Cardiac fibroblast (primary cell): ENCODE measurements around the gene HMCN2.
"Not testable (repeated sequence)": the region's sequence is repeated elsewhere in the genome, so short reads cannot be mapped to it uniquely, and the experiment has no call there.

Source experiments
- DNase-seq, 2 donors: peaks; one replicate each; pipeline versions ENCODE4 v3.0.0 to v3.0.0-alpha.2; 2010; ENCODE audit warnings: low read depth in 2 of 2
- H3K4me3 ChIP-seq, 2 donors: replicated peaks in 1 of 2; 1 replicate in 1 of 2; 2 replicates in 1 of 2; pipeline ENCODE4 v1.5.1; 2011; ENCODE audit warnings: low read depth in 2 of 2, low read length in 2 of 2, mild to moderate bottlenecking in 2 of 2, moderate library complexity in 1 of 2
- CTCF ChIP-seq: IDR thresholded peaks from one replicate; pipeline ENCODE4 v1.5.1; 2011; ENCODE audit warnings: low read depth, mild to moderate bottlenecking, low read length, inconsistent platforms

The HMCN2 gene

DNA sequence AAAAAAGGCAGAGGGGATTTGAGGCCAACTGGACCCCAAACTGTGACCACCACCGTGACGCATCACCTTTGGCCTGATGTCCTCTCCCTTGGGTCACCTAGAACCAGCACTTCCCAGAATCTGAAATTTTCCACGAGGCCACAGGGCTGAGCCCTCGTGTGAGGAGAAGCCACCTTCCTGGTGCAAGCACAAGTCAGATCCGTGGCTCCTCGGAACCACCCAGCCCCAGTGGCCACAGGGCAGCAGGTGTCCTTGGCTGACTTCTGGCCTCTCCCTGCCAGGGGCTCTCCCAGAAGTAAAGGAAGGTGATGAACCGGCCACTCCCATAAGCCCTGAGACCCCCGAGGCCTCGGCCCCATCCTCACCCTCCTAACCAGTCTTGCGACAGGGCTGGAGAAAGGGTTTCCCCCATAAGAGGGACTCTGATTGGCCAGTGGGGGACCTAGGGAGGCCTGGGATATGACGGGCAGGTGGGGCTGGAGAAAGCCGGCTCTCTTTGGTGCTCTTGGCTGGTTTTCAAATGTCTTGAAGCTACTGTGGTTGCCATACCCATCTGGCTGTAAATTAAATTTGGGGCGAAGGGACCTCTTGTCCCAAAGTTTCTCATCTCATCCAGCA lies 20.9 kb upstream of the HMCN2 start:
- no peak overlapping the region for H3K4me3 ChIP-seq
- TF ChIP-seq CTCF = no peak
- DNase-seq = no peak

DNA sequence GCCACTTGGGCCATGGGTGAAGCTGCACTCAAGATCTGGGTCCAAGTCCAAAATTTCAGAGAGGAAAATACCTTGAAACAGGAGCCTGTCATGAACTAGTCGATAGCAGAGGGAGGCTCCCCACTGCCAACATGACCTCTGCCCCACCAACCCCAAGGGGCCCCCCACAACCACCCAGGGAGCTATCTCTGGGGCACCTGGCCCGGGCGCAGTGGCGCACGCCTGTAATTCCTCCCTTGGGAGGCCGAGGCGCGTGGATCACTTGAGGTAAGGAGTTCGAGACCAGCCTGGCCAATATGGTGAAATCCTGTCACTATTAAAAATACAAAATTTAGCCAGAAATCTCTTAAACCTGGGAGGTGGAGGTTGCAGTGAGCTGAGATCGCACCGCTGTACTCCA lies 20.1 kb upstream of the HMCN2 start:
- TF ChIP-seq CTCF = no peak
- DNase-seq = no peak
- no peak overlapping the region for H3K4me3 ChIP-seq

- no peak for TF ChIP-seq CTCF
- DNase-seq = no peak
- no peak overlapping the region for H3K4me3 ChIP-seq
Measured at GRCh38 chr9:130246126-130246525, 19.4 kb upstream of the HMCN2 start.

GRCh38 chr9:130254747-130255630 lies 10.6 kb upstream of the HMCN2 start:
- H3K4me3 ChIP-seq = no peak overlapping the region
- no peak for DNase-seq
- TF ChIP-seq CTCF = no peak

GRCh38 chr9:130255631-130256134 lies 9.9 kb upstream of the HMCN2 start:
- H3K4me3 ChIP-seq = no peak overlapping the region
- TF ChIP-seq CTCF = no peak
- DNase-seq = no peak

GRCh38 chr9:130256644-130257043 lies 8.9 kb upstream of the HMCN2 start:
- DNase-seq = no peak
- TF ChIP-seq CTCF = no peak

DNA sequence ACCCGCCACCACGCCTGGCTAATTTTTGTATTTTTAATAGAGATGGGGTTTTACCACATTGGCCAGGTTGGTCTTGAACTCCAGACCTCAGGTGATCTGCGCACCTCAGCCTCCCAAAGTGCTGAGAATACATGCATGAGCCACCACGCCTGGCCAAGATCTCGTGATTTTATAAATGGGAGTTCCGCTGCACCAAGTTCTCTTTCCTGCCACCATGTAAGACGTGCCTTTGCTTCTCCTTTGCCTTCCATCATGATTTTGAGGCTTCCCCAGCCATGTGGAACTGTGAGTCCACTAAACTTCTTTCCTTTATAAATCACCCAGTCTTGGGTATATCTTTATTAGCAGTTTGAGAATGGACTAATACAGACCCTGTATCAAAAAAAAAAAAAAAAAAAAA lies 7.4 kb upstream of the HMCN2 start:
- not testable (repeated sequence) for DNase-seq, H3K4me3 ChIP-seq

More at GRCh38 chr9:130256644-130257043, 8.9 kb upstream of the HMCN2 start:
- H3K4me3 ChIP-seq = no peak overlapping the region
